ENCODE results near the gene CCDC88C.
A peak's percentile ranks its signal among the peaks of the same experiment; 100 is the strongest.

CCDC88C gene

GRCh38 chr14:91303924-91304229, 113.7 kb downstream of the CCDC88C start:
- DNase-seq = no peak

GRCh38 chr14:91303091-91303923, 114.3 kb downstream of the CCDC88C start:
- DNase-seq = peak; percentile 64

GRCh38 chr14:91302391-91302790, 115.2 kb downstream of the CCDC88C start:
- DNase-seq = no peak

- no peak for DNase-seq
Observed at GRCh38 chr14:91300957-91301356, 116.7 kb downstream of the CCDC88C start.

GRCh38 chr14:91300283-91300895, 117.2 kb downstream of the CCDC88C start:
- DNase-seq = no peak

GRCh38 chr14:91299121-91300115, 118.2 kb downstream of the CCDC88C start:
- DNase-seq = peak; percentile 60

GRCh38 chr14:91298576-91298975, 119.0 kb downstream of the CCDC88C start:
- no peak for DNase-seq

- DNase-seq = no peak
Observed at GRCh38 chr14:91297081-91297711, 120.4 kb downstream of the CCDC88C start.

GRCh38 chr14:91295851-91296796, 121.5 kb downstream of the CCDC88C start:
- no peak for DNase-seq

GRCh38 chr14:91295276-91295845, 122.3 kb downstream of the CCDC88C start:
- no peak for DNase-seq

- DNase-seq = no peak
Observed at GRCh38 chr14:91294153-91294552, 123.5 kb downstream of the CCDC88C start.

GRCh38 chr14:91293281-91293680, 124.3 kb downstream of the CCDC88C start:
- no peak for DNase-seq

GRCh38 chr14:91292491-91292890, 125.1 kb downstream of the CCDC88C start:
- no peak for DNase-seq

GRCh38 chr14:91291786-91292405, 125.7 kb downstream of the CCDC88C start:
- no peak for DNase-seq

- DNase-seq = no peak
Observed at GRCh38 chr14:91290986-91291385, 126.6 kb downstream of the CCDC88C start.

- no peak for DNase-seq
Observed at GRCh38 chr14:91289464-91289863, 128.2 kb downstream of the CCDC88C start.

- DNase-seq = no peak
Observed at GRCh38 chr14:91288876-91289275, 128.7 kb downstream of the CCDC88C start.

GRCh38 chr14:91286530-91286937, 131.1 kb downstream of the CCDC88C start:
- DNase-seq = peak; percentile 81

GRCh38 chr14:91284791-91285548, 132.7 kb downstream of the CCDC88C start:
- no peak for DNase-seq

All from activated naive CD4-positive, alpha-beta T cell treated with anti-CD3 and anti-CD28 coated beads, Interleukin-2, amount 50 U/mL, for 16 hours (primary cell).